ENCODE measurements around the gene POU3F2.

DNA sequence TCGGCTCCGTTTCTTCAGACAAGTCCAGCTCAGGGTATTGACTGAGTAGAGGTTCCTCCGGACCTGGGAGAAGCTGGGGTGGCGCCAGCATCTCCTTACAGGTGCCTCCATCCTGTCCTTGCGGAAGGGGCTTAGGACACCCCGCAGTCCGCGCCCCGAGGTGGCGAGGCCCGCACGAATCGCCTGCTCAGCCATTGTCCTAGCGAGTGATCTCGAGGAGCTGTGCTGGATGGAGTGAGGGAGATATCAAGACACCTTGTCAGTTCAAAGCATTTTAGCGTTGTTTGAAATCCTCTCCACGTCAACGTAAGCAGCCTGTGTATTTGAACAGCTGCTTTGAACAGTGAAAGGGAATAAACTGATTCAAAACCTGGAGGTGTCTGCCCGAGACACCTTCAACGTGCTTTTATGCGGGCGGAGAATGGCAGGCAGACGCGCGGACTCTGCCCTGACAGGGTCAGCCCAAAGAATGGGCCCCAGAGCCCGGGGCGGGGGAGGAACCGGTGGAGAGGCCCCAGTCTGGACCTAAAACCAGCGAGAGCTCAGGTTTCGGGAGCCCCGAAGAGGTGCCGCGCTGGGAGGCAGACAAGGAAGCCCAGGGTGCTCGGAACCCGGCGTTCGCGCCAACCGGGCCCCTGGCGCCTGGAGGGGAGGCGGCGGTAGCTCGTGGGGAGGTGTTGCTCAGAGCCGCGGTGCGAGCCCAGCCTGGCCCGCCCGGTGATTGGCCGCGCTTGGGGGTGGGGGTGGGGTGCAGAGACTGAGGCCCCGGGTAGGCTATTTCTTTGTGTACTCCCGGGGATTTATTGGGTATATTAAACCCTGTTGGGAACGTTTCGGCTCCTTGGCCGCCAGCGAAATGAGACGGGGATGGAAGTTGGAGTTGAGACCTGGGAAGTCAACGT, 3.1 kb upstream of the POU3F2 start:
- TF ChIP-seq POLR2A (IDR thresholded peaks at IDR 0.05; ENCODE audit: extremely low read depth, insufficient read length) (no peak), CTCF (IDR thresholded peaks at IDR 0.05; ENCODE audit: low read depth, low read length) (no peak)

Measured in NB4 (cell line).